ENCODE results near the gene PSAPL1.

The PSAPL1 gene

DNA sequence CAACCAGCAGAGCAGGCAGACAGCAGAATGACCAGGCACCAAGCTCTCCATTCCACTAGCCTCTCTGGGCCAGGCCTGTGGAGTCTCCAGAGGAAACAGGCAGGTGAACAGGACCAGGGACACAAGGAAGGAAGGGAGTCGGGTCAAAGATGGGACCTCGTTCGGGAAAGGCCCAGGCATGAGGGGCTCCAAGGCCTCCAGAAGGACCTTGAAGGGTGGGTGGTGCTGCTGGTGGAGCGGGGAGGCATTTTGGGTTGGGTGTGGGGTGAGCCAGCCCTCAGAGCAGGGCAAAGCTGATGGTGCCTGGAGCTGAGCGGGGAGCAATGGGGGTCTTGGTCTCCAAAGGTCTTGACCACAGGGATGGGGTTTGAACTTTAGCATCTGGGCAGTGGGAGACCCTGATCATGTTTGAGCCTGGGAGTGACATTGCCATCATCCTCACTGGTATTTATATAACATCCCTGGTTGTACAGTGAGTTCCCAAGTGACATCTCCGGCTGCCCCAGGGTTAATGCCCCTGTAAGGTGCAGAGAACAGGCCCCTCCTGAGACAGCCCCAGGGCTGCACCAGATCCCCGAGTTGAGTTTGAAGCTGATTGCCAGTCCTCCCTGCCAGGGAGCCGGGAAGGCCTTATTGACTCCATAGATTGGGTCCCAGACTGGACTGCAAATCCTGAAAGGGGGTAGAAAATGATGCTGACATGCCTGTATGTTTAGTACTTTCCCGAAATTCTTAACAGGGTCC lies 52.7 kb downstream of the PSAPL1 start:
- DNase-seq (ENCODE audit: low read depth, low spot score), result no peak

DNA sequence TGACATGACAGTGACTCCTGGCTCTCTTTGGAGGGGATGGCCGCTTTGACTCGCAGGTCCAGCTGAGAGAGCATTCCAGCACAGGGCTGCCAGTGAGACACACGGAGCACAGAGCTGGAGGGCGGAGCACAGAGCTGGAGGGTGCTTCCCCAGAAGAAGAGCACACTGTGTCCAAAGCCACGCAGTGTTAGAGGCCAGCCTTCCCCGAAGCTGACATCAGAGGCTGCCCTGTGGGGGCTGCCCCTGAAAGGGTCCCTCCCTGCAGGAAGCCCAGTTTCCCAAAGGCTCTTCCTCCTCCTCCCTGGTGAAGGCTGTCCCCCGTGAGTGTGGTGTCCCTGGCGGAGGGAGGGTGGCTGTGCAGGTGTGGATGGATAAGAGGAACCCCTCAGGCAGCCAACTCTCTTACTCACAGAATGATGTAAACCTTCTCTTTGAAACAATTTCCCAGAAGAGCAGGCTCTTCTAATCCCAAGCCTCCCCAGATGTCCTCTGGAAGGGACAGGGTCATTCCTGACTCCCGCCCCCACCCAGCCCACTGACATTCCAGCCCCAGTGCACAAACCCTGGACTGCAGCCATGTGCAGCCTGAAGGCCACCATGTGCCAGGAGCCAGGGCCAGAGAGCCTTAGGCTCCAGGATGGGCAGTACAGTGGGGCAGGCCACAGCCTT lies 53.4 kb downstream of the PSAPL1 start:
- no peak for DNase-seq (ENCODE audit: low read depth, low spot score)

Data from smooth muscle cell of the brain vasculature (primary cell).